ENCODE data around the gene RBM46.
"Not testable (repeated sequence)": the region's sequence is repeated elsewhere in the genome, so short reads cannot be mapped to it uniquely, and the experiment has no call there.

The RBM46 gene

GRCh38 chr4:154836030-154836429 lies 55.0 kb downstream of the RBM46 start:
- no peak for DNase-seq
- intact Hi-C loops (cut with DNase I): no loop called here

GRCh38 chr4:154836513-154836912 lies 55.4 kb downstream of the RBM46 start:
- intact Hi-C loops (cut with DNase I): no loop called here

GRCh38 chr4:154838155-154838554 lies 57.1 kb downstream of the RBM46 start:
- no peak for DNase-seq
- intact Hi-C loops (cut with DNase I): no loop called here

More at GRCh38 chr4:154836513-154836912, 55.4 kb downstream of the RBM46 start:
- no peak for DNase-seq

- peak in 1 of 10 donors; percentile 36 for DNase-seq
- intact Hi-C loops (cut with DNase I): no loop called here
Observed at GRCh38 chr4:154838694-154839093, 57.6 kb downstream of the RBM46 start.

- intact Hi-C loops (cut with DNase I): no loop called here
- DNase-seq: no peak
Observed at GRCh38 chr4:154854362-154854761, 73.3 kb downstream of the RBM46 start.

GRCh38 chr4:154858166-154858565 lies 77.1 kb downstream of the RBM46 start:
- intact Hi-C loops (cut with DNase I): no loop called here
- no peak for DNase-seq

GRCh38 chr4:154868414-154869194 lies 87.5 kb downstream of the RBM46 start:
- DNase-seq: no peak
- intact Hi-C loops (cut with DNase I): no loop called here

- intact Hi-C loops (cut with DNase I): no loop called here
- DNase-seq: no peak
Observed at GRCh38 chr4:154869301-154869700, 88.2 kb downstream of the RBM46 start.

- intact Hi-C loops (cut with DNase I): no loop called here
- DNase-seq: no peak
Observed at GRCh38 chr4:154872198-154872597, 91.1 kb downstream of the RBM46 start.

GRCh38 chr4:154874049-154874448 lies 93.0 kb downstream of the RBM46 start:
- DNase-seq; intact Hi-C loops (cut with DNase I): not testable (repeated sequence)

GRCh38 chr4:154877110-154877760 lies 96.2 kb downstream of the RBM46 start:
- no peak for DNase-seq
- intact Hi-C loops (cut with DNase I): no loop called here

Measured in posterior cingulate gyrus (tissue), 11 donors.